NCI-H2171 (cell line): ENCODE data around the gene WDFY4.

Experiments
- DNase-seq: peaks from one replicate; lab custom pipeline; 2025; lab: John Stamatoyannopoulos, UW

The WDFY4 gene

GRCh38 chr10:48985621-48986158 lies 301.0 kb downstream of the WDFY4 start:
- DNase-seq = no peak

- no peak for DNase-seq
Measured at GRCh38 chr10:48990226-48990625, 305.6 kb downstream of the WDFY4 start.

GRCh38 chr10:48993627-48994026 lies 309.0 kb downstream of the WDFY4 start:
- DNase-seq = no peak

DNA sequence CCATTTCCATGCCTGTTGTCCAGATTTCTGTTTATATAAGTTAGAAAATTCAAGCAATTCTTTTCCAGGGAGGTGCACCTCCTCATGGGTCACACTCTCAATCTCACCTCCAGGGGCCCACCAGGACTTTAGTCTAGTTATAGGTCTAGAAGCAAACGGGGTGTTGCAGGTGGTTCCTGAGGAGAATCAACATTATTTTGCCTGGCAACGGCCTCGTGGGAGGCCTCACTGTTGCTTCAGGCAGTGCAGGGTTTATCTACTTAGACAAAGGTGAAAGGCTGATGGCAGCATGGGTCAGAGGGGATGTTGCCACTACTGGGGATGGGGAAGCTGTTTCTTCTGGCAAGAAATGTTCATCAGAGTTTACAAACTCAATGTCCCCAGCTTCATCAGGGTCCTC lies 311.7 kb downstream of the WDFY4 start:
- DNase-seq = no peak

DNA sequence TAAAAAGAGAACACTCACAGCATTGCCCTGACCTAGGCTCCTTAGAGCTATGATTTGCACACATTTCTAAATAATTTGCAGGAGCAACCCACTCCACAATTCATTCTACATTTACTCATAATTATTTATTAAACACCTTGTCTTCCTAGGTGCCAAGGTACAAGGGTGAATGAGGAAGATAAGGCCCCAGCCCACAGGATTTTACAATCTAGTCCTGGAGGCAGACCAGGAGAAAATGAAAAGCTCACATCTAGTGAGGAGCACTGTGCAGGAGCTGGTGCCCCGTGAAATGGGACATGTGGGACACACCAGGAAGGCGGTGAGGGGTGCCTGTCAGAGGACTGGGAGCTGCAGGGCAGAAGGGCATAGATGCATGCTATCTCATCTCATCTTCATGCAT lies 314.7 kb downstream of the WDFY4 start:
- no peak for DNase-seq

DNA sequence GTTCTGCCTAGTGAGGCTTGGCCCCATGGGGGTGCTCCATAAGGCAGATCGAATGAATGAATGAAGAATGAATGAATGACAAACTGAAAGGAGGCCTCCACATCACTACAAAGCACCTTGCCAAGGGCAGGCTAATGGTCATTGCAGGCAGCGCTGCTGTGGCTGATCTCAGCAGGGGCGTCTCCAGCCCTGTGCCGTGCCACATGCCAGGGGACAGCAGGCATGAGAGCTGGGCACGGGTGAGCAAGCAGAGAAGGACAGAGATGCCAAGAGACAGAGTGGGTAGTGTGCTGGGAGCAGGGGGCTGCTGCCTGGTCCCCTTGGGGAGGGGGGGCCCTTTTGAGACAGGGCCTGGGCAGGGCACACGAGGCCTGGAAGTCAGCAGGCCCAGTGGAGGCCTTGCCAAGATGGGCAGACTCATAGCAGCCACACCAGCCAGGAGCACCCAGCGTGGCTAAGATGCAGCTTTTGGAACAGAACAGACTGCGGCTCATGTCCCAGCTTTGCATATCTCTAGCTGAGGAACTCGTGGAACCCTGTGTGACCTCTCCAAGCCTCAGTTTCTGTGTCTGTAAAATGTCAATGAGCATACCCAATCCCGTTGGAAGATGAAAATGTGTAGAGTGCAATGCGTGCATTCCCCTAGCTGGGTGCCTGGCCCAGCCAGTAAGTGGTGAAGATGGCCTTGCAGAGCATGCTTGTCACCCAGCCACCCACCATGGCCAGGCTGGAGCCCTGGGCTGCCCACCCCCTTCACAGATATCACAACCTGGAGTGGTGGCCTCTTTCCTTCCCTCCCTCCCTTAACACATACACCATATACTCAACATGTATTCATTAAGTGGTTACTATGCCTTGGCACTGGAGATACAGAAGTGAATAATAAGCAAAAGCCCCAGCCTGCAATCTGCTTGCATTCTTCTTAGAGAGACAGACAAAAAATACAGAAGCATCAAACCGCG lies 316.0 kb downstream of the WDFY4 start:
- DNase-seq = no peak

DNA sequence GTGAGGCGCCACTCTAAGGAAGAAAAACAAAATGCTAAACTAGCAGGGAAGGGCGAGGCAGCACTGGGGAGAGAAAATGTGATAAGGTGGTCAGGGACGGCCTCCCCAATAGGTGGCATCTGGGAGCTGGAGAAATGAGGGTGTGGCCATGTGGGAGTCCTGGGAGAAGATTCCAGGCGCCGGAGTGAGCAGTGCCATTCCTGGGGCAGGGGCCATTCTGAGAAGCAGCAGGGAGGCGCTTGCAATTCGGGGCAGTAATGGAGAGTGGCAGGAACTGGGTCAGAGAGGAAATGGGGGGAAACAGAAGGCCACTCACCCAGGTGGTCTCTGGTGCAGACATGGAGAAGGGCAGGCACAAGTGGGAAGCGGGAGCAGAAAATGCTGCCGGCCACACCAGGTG lies 316.7 kb downstream of the WDFY4 start:
- DNase-seq = no peak

GRCh38 chr10:49001870-49002672 lies 317.4 kb downstream of the WDFY4 start:
- DNase-seq = no peak

DNA sequence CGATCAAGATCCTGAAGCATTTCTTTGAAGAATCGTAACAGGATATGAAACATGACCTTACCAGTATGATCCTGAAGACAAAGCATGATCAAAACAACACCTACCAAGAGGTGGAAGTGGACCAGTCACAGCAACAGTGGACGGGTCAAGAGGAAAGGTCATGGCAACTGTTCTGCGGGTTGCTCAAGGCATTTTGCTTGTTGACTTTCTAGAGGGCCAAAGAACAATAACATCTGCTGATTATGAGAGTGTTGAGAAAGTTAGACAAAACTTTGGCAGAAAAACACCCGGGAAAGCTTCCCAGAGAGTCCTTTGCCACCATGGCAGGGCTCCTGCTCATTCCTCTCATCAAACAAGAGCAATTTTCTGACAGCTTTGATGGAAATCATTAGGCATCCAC lies 320.6 kb downstream of the WDFY4 start:
- no peak for DNase-seq

GRCh38 chr10:49007129-49007528 lies 322.5 kb downstream of the WDFY4 start:
- DNase-seq = no peak

DNA sequence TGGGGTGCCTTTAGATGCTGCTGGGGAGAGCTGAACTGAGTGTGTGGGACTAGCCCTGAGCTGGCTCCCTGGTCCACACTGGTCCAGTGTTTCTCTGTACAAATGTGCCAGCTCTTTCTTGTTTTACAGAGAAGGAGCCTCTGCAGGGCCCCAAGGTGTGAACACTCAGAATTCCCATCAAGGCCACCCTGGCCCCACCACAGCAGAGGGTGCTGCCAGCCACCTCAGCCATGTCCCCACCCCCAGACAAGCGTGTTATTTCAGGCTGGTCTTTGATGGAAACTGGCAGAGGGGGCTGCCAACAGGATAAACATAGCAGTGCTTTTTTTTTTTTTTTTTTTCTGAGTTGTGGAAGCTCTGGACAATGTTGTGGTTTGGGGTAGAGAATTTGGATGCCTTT lies 323.4 kb downstream of the WDFY4 start:
- no peak for DNase-seq

DNA sequence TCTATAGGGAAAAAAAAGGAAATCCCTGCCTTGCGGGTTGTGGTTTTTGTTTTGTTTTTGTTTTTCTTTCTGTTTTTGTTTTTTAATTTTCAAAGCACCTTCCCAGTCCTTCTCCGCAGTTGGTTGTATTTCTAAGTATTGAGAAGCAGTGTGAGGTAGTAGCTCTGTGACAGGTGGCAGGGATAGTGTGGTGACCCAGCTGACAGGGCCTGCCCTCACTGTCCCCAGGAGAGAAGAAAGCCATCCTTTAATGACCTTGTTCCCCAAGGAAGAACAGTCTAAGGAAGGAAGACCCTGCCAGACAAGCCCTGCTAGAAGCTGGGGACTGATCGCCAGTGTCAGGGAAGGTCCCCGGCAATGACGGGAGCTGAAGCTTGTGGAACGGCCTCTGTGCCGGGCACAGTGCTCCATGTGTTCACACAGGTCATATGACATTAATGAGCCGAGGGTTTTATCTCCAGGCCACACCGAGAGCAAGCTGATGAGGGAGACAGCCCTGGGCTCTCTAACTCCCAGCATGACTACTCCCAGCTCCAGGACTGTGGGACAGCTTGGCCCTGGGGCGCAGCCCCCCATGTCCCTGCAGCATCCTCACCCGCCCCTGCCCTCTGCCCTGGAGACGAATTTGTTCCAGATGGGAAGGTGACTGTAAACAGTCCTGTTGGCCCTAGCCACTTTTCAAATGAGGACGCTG lies 324.0 kb downstream of the WDFY4 start:
- no peak for DNase-seq

DNA sequence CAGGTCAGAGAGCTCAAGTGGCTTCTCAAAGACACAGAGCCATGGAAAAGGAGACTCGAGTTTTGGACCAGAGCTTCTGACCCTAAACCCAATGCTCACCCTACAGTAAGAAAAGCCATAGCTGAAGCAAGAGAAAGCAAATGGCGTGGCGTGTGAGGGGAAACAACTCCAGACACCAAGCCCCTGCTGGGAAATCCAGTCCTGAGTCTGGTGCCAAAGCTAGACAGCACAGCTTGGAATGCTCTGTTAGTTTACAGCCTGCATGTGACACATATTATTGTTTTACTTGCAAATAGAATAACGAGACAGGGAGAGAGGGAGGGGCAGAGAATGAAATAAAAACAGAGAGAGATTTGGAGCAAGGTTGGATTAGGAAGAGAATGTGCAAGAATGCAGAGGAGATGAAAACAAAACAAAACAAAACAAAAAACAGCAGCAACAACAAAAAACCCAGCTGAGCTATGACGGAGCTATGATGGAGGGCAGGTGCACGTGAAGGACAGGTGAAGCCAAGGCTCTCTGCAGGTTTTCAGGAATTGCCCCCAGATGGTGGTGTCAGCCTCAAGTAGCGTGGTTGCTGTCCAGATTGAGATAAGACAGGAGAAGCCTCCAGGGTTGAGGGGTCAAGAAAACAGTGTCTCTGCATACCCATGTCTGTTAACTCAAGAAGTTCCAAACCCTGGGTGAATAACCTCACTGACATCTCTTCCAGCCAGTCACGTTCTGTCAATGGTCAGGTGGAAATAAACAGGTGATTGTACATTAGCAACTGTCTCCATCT lies 324.7 kb downstream of the WDFY4 start:
- no peak for DNase-seq

DNA sequence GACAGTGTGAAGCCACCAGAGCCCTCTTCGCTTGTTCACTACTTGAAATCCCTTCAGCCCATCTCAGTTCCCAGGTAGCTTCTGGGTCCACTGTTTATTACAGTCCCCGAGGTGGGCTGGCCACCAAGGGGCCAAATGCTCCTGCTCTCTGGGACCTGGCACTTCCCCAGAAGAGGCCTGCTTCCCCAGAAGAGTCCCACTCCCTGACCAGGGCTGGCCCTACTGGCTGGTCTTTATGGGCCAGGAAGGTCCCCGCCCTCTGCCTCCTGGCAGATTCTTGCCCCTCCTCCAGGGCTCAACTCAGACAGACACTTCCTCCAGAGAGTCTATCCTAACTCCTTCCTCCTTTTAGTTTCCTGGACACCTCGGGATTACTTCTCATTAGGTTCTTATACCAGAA lies 325.6 kb downstream of the WDFY4 start:
- no peak for DNase-seq

GRCh38 chr10:49010865-49011264 lies 326.2 kb downstream of the WDFY4 start:
- DNase-seq = no peak

GRCh38 chr10:49011756-49012155 lies 327.1 kb downstream of the WDFY4 start:
- no peak for DNase-seq

GRCh38 chr10:49012603-49013002 lies 327.9 kb downstream of the WDFY4 start:
- DNase-seq = no peak

- no peak for DNase-seq
Measured at GRCh38 chr10:49015700-49016099, 331.0 kb downstream of the WDFY4 start.

DNA sequence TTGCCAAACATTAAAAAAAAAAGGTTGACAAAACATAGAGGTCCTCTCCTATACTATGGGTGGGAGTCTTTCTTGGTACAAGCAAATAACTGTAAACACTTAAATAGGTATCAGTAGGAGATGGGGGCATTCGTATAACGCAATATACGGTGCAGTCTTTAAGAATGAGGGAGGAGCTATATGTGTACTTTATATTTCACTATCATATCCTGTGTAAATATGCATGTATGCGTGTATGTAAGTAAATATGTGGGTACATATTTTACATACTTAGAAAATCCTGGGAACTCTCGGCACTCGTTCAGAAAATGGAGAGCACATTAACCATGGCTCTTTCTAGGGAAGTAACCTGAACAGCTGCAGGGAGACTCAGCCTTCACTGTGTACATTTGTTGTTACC lies 337.0 kb downstream of the WDFY4 start:
- no peak for DNase-seq

- no peak for DNase-seq
Measured at GRCh38 chr10:49023071-49023470, 338.4 kb downstream of the WDFY4 start.

- no peak for DNase-seq
Measured at GRCh38 chr10:49023752-49024151, 339.1 kb downstream of the WDFY4 start.
